ENCODE measurements around the gene STAT3. TPM values are rescaled to one million over a fixed set of nuclear protein-coding genes. Genes with fewer than 3 reads are reported as not detected.

Gene STAT3
- total RNA-seq = 100 to 1,000 TPM; 146 to 253 (median 205) TPM

DNA sequence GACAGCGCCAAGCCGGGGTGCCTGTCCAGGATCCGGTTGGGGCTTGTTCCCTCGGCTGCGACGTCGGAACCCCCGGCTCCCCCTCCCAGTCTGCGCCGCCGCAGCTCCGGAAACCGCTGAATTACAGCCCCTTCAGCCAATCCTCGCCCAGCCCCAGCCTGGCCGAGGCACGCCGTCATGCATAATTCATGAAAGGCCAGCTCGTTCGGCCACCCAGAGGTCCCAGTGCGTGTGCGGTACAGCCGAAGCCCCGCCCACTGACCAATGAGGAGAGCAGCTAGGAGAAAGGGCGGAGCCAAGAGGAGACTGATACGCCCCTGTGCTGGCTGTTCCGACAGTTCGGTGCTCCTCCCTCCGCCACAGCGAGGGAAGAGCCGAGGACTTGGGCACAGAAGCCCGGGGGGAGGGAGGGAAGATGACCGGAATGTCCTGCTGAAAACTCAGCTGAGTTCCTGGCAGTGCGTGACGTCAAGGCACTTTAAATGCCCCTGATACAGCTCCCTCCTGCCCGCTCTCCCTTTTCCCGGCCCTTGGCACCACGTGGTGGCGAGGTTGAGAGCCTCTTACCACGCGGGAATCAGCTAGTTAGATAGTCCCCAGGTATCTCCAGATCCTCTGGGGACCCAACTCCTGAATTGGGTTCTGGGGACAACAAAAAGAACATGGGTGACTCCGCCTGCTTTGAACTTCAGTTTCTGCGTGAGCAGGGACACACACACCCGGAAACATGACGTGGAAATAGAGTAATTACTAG lies at the start of gene STAT3:
TSS of gene STAT3 (minus strand) at position 62 of the 754 bp plus-strand sequence. CDS start 39,926 bp downstream, outside the sequence.
- TF ChIP-seq, protein P1, sequence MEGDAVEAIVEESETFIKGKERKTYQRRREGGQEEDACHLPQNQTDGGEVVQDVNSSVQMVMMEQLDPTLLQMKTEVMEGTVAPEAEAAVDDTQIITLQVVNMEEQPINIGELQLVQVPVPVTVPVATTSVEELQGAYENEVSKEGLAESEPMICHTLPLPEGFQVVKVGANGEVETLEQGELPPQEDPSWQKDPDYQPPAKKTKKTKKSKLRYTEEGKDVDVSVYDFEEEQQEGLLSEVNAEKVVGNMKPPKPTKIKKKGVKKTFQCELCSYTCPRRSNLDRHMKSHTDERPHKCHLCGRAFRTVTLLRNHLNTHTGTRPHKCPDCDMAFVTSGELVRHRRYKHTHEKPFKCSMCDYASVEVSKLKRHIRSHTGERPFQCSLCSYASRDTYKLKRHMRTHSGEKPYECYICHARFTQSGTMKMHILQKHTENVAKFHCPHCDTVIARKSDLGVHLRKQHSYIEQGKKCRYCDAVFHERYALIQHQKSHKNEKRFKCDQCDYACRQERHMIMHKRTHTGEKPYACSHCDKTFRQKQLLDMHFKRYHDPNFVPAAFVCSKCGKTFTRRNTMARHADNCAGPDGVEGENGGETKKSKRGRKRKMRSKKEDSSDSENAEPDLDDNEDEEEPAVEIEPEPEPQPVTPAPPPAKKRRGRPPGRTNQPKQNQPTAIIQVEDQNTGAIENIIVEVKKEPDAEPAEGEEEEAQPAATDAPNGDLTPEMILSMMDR (IDR thresholded peaks at IDR 0.05) = peak in 3 of 4 experiments; percentile 7 to 31 (median 24)
- TF ChIP-seq POLR2AphosphoS5 (IDR thresholded peaks at IDR 0.05) (peak; percentile 97), POLR2A (IDR thresholded peaks at IDR 0.05) (peak; percentile 93 to 95), EP300 (IDR thresholded peaks at IDR 0.05) (peak; percentile 89)
- H3K36me3 ChIP-seq = no peaks in the 10 kb centered on the region
- WGBS, 2 donors (ENCODE audit: low coverage in 1 of 2) = 0% methylated on average over 1 to 4 of the region's 44 CpGs

DNA sequence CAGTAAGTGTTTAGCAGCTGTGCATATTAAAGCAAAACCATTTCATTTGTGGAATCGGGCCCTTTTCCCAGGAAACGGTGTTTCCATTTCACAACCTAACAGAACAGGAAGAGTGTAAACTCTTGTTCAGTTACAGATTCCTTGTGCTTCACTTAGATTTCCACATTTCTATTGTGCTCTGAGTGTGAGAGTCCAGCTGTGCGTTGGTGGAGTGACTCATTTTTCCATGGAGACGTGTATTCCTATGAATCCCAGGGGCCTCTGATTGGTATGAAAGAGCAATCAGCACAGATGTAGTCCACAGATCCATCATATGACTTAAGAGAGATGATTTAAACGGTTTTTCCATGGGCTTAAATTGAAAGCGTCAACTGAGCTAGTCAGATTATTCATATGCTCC lies 48.1 kb upstream of the STAT3 start:
- Histone ChIP-seq H3K4me1 (peaks cover 0 to 21% (median 0%) of the 10 kb centered on the region in 3 donors), H3K9me3 (no peaks in the 10 kb centered on the region), H3K27ac (peak overlapping the region; percentile 36 to 81 (median 75)), H3K27me3 (no peaks in the 10 kb centered on the region), H3K36me3 (no peaks in the 10 kb centered on the region), H3K4me3 (no peak overlapping the region)
- TF ChIP-seq, protein P1 (IDR thresholded peaks at IDR 0.05) = no peak
- TF ChIP-seq POLR2A (IDR thresholded peaks at IDR 0.05) (no peak), EP300 (IDR thresholded peaks at IDR 0.05) (no peak), POLR2AphosphoS5 (IDR thresholded peaks at IDR 0.05) (peak; percentile 61)
- WGBS, 2 donors (ENCODE audit: low coverage in 1 of 2) = 17 to 27% methylated on average over 4 to 6 of the region's 6 CpGs
- peak; percentile 96 for ATAC-seq

More for the DNA sequence above, at the start of gene STAT3:
- Histone ChIP-seq H3K4me3 (peak within 1 kb of the TSS; percentile 77 to 85), H3K9me3 (no peaks in the 10 kb centered on the region), H3K4me1 (peaks cover 0 to 49% (median 14%) of the 10 kb centered on the region in 3 donors), H3K27ac (peak within 1 kb of the TSS; percentile 94 to 100 (median 100)), H3K27me3 (no peaks in the 10 kb centered on the region)
- peak; percentile 96 for ATAC-seq

DNA sequence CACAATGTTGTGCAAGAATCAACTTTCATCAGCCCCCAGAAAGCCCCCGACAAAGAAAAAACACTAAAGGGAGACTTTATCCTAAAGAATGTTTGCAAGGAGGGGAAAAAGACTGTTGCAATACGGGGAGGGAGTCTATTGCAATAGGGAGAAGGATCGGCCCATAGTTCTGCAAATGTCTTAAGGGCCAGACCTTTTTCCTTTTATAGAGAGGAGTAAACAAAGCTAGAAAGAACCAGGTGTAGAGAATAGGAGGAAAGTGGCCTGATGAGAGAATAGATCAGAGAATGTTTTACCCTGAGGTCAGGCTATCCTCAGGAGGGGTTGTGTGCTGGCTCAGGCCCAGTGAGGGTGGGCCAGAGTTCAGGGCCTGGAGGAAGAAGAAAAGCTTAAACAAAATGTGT lies 43.5 kb upstream of the STAT3 start:
- ATAC-seq = no peak
- Histone ChIP-seq H3K27ac (peak overlapping the region in 1 of 4 donors; percentile 17), H3K4me1 (peaks cover 0 to 47% (median 9%) of the 10 kb centered on the region in 3 donors), H3K36me3 (no peaks in the 10 kb centered on the region), H3K4me3 (no peak overlapping the region), H3K27me3 (no peaks in the 10 kb centered on the region), H3K9me3 (no peaks in the 10 kb centered on the region)
- no peak for TF ChIP-seq EP300 (IDR thresholded peaks at IDR 0.05)
- TF ChIP-seq, protein P1 (IDR thresholded peaks at IDR 0.05) = no peak
- no peak for TF ChIP-seq POLR2AphosphoS5 (IDR thresholded peaks at IDR 0.05)
- TF ChIP-seq POLR2A (IDR thresholded peaks at IDR 0.05) = no peak
- 37 to 70% methylated on average over 3 of the region's 3 CpGs for WGBS, 2 donors (ENCODE audit: low coverage in 1 of 2)

DNA sequence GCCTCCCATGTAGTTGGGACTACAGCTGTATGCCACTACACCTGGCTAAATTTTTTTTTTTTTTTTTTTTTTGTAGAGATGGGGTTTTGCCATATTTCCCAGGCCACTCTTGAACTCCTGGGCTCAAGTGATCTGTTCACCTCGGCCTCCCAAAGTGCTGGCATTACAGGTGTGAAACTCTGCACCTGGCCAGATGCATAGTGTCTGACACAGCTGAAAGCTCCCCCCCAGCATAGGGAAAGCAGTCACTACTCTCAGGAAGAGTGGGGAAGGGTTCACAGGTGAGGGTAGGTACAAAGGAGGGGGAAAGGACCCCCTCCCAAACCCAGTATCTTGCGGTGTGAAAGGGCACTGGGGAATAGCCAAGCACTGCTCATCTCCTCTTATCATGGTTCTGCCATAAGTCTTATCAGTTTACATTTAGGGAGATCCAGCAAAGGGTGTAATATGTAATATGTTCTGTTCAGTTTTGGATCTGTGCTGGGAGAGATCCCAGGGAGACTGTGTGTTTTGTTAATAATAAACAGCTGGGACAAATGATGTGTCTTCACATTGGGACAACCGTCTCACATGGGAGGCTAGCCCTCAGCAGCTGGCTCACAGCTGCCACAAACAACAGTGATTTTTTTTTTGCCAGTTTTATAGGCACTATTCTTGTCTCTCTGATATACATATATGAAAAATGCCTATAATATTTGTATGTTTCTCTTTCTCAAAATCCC lies 41.6 kb upstream of the STAT3 start:
- no peaks in the 10 kb centered on the region for H3K9me3 ChIP-seq
- 20 to 47% methylated on average over 1 to 3 of the region's 3 CpGs for WGBS, 2 donors (ENCODE audit: low coverage in 1 of 2)
- TF ChIP-seq POLR2A (IDR thresholded peaks at IDR 0.05) (no peak), POLR2AphosphoS5 (IDR thresholded peaks at IDR 0.05) (no peak), EP300 (IDR thresholded peaks at IDR 0.05) (no peak)
- TF ChIP-seq, protein P1 (IDR thresholded peaks at IDR 0.05) = no peak
- H3K4me3 ChIP-seq = no peak overlapping the region
- peak overlapping the region in 2 of 4 donors; percentile 43 to 75 for H3K27ac ChIP-seq
- no peak for ATAC-seq
- H3K4me1 ChIP-seq = peaks cover 0 to 42% (median 15%) of the 10 kb centered on the region in 3 donors
- no peaks in the 10 kb centered on the region for H3K27me3 ChIP-seq
- no peaks in the 10 kb centered on the region for H3K36me3 ChIP-seq
